HG03159 (cell line): ENCODE results near the gene SYCP2L.

Experiments
- ATAC-seq: cut with Tn5 transposase; IDR thresholded peaks from one replicate; pipeline ENCODE4 v1.9.1; 2021; ENCODE audit warnings: mild to moderate bottlenecking, moderate library complexity; ENCODE audit not compliant: unreplicated experiment

The SYCP2L gene

DNA sequence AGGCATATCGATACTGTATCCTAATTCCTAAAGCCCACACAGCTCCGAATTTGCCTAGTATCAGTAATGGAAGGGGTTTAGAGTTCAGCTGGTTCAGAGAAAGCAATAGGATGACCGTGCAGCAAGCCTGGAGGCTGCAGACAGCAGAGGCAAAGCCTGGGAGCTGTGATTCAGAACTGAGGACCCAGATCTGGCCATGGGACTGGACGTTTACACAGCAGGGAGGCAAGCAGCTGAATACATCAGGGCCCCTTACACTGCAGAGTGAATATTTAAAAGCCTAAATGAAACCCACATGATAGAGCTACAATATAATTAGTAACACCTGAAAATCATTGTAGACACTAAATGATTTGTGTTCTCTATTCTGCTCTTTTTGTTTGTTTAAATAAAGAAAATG, 119.2 kb downstream of the SYCP2L start:
- no peak for ATAC-seq

DNA sequence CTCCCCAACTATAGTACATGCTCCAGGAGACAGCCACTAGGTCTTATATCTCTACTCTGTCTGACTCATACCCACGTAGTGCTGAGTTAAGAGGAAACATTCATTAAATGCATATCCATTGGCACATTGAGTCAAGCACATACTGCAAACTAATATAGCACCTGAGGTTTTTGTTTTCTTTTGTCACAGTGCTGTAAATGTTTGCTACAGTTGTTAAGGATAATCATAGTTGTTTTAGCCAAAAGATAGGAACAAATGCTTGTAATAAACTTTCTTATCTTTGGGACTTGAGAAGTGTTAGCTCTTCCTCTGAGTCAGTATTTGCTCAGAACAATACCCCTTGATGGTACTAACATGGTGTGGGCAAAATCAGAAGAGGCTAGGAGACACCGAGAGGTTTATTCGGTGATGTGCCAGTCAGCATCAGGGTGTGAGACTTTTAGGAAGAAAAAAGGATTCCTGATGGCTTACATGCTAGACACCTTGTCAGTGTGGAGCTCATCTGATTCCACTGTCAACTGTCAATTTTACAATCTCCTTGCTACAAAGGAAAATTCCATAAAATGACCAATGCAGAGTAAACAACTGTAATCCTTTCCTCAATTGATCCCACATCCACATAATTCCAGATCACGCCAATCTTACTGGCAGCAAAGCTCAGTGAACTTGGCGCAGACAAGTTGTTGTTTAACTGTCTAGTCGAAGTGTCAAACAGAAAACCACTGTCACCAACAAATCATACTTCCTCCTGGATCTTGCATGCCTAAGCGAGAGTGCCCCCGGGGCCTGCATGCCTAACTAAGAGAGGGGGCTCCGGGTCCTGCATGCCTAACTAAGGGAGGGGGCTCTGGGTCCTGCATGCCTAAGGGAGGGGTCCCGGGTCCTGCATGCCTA, 121.1 kb downstream of the SYCP2L start:
- no peak for ATAC-seq

GRCh38 chr6:11008821-11009220, 122.0 kb downstream of the SYCP2L start:
- no peak for ATAC-seq

- ATAC-seq = peak; percentile 70
Measured at GRCh38 chr6:11009353-11009752, 122.5 kb downstream of the SYCP2L start.

GRCh38 chr6:11011787-11012234, 125.0 kb downstream of the SYCP2L start:
- ATAC-seq = no peak

DNA sequence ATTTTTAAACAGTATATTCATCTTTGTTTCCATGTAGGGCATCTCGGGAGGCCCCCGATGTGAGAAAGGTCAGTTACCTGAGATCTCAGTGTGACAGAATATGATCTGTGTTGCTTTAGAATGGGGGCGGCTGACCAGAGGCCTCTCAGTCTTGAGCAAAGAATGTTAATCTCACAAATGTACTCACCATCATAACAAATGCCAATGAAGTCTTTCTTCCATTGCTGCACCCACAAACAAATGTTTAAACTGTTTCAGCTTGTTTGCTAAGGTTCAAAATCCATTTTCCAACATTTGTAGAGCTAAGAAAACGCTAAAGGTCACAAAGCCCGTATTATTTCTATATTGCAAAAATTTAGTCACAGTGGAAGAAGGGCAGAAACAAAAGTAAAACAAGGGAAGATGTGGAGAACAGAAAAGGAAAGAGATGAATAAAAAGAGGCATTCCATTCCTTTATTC, 125.5 kb downstream of the SYCP2L start:
- no peak for ATAC-seq

GRCh38 chr6:11012976-11013720, 126.3 kb downstream of the SYCP2L start:
- no peak for ATAC-seq

- no peak for ATAC-seq
Measured at GRCh38 chr6:11013721-11014070, 126.8 kb downstream of the SYCP2L start.

DNA sequence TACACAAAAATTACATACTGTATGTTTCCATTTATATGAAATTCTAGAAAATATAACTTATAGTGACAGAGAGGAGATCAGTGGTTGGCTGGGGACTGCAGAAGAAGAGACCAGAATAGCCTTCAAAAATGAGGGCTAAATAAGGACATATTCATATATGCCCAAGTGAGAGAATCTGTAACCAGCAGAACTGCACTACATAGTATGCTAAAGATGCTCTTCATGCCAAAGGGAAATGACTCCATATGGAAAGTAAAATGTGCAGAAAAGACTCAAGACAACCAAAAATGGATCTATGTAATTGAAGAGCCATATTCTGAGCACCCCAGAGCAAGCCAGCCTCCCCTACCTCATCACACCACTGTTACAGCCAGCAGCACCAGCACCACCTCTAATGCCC, 128.2 kb downstream of the SYCP2L start:
- ATAC-seq = no peak

- ATAC-seq = no peak
Measured at GRCh38 chr6:11016452-11016851, 129.6 kb downstream of the SYCP2L start.

DNA sequence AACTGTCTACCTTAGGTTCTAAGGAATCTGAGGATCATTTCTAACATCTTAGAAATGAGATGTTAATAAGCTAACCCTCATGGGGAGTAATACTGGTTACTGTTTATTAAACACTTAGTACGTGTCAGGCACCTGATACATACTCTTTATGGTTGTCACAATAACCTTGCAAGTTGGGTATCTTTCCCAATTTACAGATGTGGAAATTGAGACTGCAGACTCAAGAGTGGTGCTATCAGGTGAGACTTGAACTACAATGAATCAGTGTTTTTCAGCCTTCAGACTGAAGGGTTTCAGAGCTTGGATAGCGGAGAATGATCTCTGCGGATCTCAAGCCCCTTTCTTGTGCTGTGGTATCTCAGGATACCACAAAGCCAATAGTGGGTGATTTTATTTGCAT, 130.2 kb downstream of the SYCP2L start:
- no peak for ATAC-seq

DNA sequence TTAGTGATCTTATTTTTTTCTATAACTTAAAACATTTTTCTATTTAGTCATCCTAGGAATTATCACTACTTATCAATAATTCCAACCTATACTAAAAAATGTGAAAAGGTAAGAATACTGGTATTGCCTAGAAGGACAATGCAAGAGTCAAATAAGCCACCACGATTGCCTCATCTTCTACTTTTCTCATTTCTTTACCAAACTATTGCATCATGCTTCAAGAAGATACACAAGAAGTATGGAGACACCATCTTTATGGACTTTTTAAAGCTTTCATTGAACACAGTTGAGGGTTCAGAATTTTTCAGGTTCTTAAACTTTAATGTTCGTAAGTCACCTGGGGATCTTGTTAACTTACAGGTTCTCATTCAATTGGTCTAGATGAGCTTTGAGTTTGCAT, 131.4 kb downstream of the SYCP2L start:
- no peak for ATAC-seq

DNA sequence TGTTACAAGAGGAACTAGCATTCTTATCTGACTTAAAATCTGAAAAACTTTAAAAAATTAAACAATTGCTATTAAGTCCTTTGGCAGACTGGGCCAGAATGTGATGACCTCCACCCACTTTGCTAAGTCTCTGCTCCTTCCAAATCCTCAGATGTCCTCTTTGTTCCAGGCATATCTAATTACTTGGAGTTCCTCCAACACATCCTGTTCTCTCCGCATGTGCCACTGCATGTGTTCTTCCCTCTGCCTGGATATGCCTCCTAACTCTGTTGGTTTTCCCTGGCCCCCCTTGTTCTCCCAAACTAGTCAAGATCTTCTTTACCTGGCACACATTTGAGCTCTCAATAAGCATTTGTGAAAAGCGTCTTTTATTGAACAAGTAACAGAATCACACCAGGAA, 134.2 kb downstream of the SYCP2L start:
- no peak for ATAC-seq

DNA sequence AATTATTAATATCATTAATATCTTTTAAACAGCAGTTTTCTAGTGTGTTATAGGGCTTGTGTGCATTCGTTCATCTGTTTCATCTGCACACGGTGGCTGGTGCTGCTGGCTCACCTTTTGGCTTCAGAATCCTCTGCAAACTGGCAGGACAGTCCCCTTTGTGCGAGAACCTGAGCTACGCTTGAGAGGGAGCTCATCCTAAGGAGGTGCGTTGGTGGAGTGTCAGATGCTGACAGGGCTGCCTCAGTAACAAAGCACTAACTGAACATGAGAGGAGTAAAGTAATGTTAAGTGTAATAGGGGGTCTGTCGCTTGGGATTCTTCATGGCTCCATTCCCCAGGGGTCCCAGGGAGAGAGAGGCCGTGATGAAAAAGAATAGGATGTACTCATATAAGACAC, 134.9 kb downstream of the SYCP2L start:
- ATAC-seq = no peak

DNA sequence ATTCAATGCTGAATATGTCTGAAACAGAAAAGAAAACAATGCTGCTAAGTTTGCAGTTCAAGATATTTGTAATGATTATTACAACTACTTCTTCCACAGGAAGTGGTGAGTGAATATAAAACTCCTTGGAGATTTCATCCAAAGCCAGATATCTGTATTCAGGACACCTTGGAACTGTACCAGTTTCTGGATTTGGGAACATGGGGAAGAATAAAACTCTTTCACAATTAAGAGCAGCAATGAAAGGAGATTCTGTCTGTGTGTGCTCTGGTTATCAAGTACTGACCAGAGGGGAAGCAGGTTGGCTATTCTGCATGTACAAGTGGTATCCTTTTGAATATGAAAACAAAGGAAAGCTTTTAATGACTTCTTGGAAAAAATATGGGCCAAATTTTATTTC, 136.2 kb downstream of the SYCP2L start:
- no peak for ATAC-seq
